ENCODE results near the gene DHRS7B.
A peak's percentile ranks its signal among the peaks of the same experiment; 100 is the strongest.

Gene DHRS7B

DNA sequence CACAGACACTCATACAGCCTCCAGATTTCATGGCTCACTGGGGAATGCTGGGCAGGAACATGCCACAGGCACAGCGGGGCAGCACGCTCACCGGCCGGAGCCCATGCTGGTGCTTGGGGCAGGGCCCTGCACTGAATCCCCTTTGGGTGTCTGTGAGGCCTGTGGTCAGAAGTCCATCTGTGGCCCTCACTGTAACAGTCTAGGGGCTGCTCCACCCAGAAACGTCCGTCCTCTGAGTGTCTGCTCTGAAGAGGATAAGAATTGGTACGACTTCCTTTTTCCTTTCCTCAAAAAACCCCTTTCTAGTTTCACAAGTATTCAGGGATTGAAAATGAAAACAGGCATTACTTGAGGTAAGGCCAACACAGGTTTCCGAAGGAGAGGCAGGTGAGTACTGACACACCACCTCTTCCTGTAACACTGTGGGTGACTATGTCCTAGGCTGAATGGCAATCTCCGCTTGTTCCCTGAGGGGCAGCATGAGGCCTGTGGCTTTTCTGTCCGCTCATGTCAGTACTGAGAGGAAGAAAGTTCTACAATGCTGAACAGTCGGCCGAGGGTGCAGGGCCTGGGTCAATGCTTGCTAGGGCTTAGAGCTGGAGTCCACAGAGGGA is 44.7 kb downstream of the DHRS7B start:
- H3K36me3 ChIP-seq (replicated peaks; ENCODE audit: low read depth, low read length), result no peaks in the 10 kb centered on the region
- no peak overlapping the region for H3K27ac ChIP-seq (ENCODE audit: low read length)
- H3K27me3 ChIP-seq (ENCODE audit: low read depth, low read length), result no peaks in the 10 kb centered on the region
- H2AFZ ChIP-seq (ENCODE audit: low read depth, low read length), result no peak overlapping the region
- H3K9me3 ChIP-seq (ENCODE audit: insufficient read depth, low read length), result no peaks in the 10 kb centered on the region
- peaks cover 11% of the 10 kb centered on the region for H3K4me1 ChIP-seq (ENCODE audit: low read length)
- H3K4me3 ChIP-seq (ENCODE audit: low read length), result no peak overlapping the region
- no peaks in the 10 kb centered on the region for H4K20me1 ChIP-seq (ENCODE audit: insufficient read depth, low read length)
- no peak for TF ChIP-seq EZH2phosphoT487 (IDR thresholded peaks at IDR 0.05; ENCODE audit: low read depth)
- TF ChIP-seq, protein P1, sequence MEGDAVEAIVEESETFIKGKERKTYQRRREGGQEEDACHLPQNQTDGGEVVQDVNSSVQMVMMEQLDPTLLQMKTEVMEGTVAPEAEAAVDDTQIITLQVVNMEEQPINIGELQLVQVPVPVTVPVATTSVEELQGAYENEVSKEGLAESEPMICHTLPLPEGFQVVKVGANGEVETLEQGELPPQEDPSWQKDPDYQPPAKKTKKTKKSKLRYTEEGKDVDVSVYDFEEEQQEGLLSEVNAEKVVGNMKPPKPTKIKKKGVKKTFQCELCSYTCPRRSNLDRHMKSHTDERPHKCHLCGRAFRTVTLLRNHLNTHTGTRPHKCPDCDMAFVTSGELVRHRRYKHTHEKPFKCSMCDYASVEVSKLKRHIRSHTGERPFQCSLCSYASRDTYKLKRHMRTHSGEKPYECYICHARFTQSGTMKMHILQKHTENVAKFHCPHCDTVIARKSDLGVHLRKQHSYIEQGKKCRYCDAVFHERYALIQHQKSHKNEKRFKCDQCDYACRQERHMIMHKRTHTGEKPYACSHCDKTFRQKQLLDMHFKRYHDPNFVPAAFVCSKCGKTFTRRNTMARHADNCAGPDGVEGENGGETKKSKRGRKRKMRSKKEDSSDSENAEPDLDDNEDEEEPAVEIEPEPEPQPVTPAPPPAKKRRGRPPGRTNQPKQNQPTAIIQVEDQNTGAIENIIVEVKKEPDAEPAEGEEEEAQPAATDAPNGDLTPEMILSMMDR (IDR thresholded peaks at IDR 0.05; ENCODE audit: low read depth, low read length), result no peak
- peak overlapping the region; percentile 32 for H3K4me2 ChIP-seq (ENCODE audit: low read length)
- no peak overlapping the region for H3K9ac ChIP-seq (ENCODE audit: low read length)
- H3K79me2 ChIP-seq (ENCODE audit: low read length), result no peaks in the 10 kb centered on the region

DNA sequence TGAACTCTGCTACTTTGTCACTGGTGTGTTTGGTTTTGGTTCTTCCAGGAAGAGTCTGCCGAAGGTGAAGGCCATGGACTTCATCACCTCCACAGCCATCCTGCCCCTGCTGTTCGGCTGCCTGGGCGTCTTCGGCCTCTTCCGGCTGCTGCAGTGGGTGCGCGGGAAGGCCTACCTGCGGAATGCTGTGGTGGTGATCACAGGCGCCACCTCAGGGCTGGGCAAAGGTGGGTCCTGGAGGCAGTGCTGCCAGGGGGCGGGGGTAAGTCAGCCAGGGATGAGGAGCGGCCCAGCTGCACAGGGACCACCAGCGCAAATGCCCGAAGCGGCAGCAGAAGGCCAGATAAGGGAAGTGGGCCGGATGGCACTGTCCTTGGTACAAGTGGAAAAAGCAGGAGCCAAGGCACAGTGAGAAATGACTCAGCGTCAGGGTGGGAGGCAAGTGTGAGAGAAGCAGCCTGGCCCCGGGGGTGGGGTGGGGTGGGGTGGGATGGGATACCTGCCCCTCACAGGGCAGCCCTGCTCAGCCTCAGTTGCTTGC is 45.3 kb downstream of the DHRS7B start:
- Histone ChIP-seq H2AFZ (ENCODE audit: low read depth, low read length) (no peak overlapping the region), H3K79me2 (ENCODE audit: low read length) (no peaks in the 10 kb centered on the region), H3K9me3 (ENCODE audit: insufficient read depth, low read length) (no peaks in the 10 kb centered on the region), H3K27ac (ENCODE audit: low read length) (no peak overlapping the region), H3K4me2 (ENCODE audit: low read length) (peak overlapping the region; percentile 32), H3K9ac (ENCODE audit: low read length) (no peak overlapping the region), H3K4me3 (ENCODE audit: low read length) (no peak overlapping the region), H3K36me3 (replicated peaks; ENCODE audit: low read depth, low read length) (no peaks in the 10 kb centered on the region), H3K4me1 (ENCODE audit: low read length) (peaks cover 11% of the 10 kb centered on the region), H4K20me1 (ENCODE audit: insufficient read depth, low read length) (no peaks in the 10 kb centered on the region), H3K27me3 (ENCODE audit: low read depth, low read length) (no peaks in the 10 kb centered on the region)
- TF ChIP-seq, protein P1 (IDR thresholded peaks at IDR 0.05; ENCODE audit: low read depth, low read length), result no peak
- no peak for TF ChIP-seq EZH2phosphoT487 (IDR thresholded peaks at IDR 0.05; ENCODE audit: low read depth)

DNA sequence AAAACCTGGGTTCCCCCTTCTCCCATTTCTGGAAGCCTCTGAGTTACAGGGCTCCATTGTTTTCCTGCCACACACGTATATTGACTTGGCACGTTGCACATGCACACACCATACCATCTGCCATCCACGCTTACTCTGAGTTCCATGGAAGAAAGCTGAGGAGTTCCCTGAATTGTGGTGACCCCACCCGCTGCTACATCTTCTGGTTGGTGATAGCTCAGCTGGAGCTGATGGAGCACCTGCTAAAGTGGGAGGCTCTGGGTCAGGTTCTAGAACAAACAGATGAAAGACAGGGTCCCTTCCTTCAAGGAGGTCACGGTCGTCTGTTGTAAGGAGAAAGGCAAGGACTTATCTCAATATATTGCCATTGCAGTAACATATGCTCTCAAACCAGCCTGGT is 46.1 kb downstream of the DHRS7B start:
- no peaks in the 10 kb centered on the region for H3K9me3 ChIP-seq (ENCODE audit: insufficient read depth, low read length)
- no peak overlapping the region for H2AFZ ChIP-seq (ENCODE audit: low read depth, low read length)
- no peak overlapping the region for H3K4me3 ChIP-seq (ENCODE audit: low read length)
- no peak overlapping the region for H3K4me2 ChIP-seq (ENCODE audit: low read length)
- H3K4me1 ChIP-seq (ENCODE audit: low read length), result peaks cover 11% of the 10 kb centered on the region
- no peak overlapping the region for H3K9ac ChIP-seq (ENCODE audit: low read length)
- H4K20me1 ChIP-seq (ENCODE audit: insufficient read depth, low read length), result no peaks in the 10 kb centered on the region
- H3K27me3 ChIP-seq (ENCODE audit: low read depth, low read length), result no peaks in the 10 kb centered on the region
- H3K36me3 ChIP-seq (replicated peaks; ENCODE audit: low read depth, low read length), result no peaks in the 10 kb centered on the region
- no peaks in the 10 kb centered on the region for H3K79me2 ChIP-seq (ENCODE audit: low read length)
- no peak overlapping the region for H3K27ac ChIP-seq (ENCODE audit: low read length)
- TF ChIP-seq EZH2phosphoT487 (IDR thresholded peaks at IDR 0.05; ENCODE audit: low read depth), result no peak
- TF ChIP-seq, protein P1 (IDR thresholded peaks at IDR 0.05; ENCODE audit: low read depth, low read length), result no peak

DNA sequence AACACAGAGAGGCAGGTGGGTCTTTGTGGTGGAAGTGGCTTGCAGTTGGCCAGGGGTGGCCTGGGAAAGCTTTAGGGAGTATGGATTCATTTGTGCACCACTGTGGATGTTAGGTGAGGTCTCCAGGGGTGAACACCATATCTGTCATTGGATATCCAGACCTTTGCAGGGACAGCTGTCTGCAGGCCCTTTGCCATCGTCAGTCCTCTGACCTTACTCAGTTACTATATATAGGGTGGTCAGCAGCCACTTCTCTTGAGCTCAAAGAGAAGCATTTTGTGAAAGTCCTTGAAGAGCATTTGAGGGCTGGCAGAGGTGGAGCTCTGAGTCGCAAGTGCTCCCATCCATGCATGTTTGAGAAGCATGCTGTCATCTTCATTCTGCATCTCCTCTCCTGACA is 46.8 kb downstream of the DHRS7B start:
- TF ChIP-seq, protein P1 (IDR thresholded peaks at IDR 0.05; ENCODE audit: low read depth, low read length), result no peak
- no peak for TF ChIP-seq EZH2phosphoT487 (IDR thresholded peaks at IDR 0.05; ENCODE audit: low read depth)
- Histone ChIP-seq H3K9ac (ENCODE audit: low read length) (no peak overlapping the region), H3K27ac (ENCODE audit: low read length) (no peak overlapping the region), H3K4me2 (ENCODE audit: low read length) (no peak overlapping the region), H4K20me1 (ENCODE audit: insufficient read depth, low read length) (no peaks in the 10 kb centered on the region), H3K4me3 (ENCODE audit: low read length) (no peak overlapping the region), H3K27me3 (ENCODE audit: low read depth, low read length) (no peaks in the 10 kb centered on the region), H2AFZ (ENCODE audit: low read depth, low read length) (no peak overlapping the region), H3K36me3 (replicated peaks; ENCODE audit: low read depth, low read length) (no peaks in the 10 kb centered on the region), H3K79me2 (ENCODE audit: low read length) (no peaks in the 10 kb centered on the region), H3K4me1 (ENCODE audit: low read length) (peaks cover 11% of the 10 kb centered on the region), H3K9me3 (ENCODE audit: insufficient read depth, low read length) (no peaks in the 10 kb centered on the region)
